Limb (tissue), 2 donors: ENCODE measurements around the gene SARS2.

ENCODE experiments used
- DNase-seq, 2 donors: peaks; one replicate each; pipeline ENCODE4 v3.0.0-alpha.2; 2016; ENCODE audit errors: extremely low spot score in 2 of 2

SARS2 gene

DNA sequence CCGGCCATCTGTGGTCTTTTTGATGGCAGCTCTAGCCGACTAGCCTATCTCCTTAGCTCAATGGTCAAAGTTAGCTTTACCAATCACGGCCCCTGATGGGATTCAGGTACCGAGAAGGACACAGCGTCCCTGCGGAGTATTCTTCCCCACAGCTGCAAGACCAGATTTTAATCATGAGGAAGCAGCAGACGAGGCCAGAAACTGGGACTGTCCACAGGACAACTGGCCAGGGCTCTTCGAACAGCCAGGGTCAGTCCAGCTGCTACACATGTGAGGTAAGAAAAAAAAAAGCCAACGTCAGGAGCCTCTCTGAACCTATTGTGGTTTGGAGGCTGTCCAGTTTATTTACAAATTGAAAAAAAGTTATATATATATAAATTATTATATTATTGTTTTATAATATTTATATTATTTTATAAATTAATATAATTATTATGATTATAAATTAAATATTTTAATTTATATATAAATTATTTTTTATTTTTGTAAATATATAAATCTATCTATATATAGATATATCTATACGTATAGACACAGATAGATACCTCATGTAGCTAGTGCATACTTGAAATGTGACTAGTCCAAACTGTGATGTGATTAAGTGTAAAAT, 63.3 kb downstream of the SARS2 start:
- DNase-seq = no peak
